NCI-H1105 treated with DMSO at 0.1 percent for 48 hours (cell line): ENCODE measurements around the gene RNU1-3.
A peak's percentile ranks its signal among the peaks of the same experiment; 100 is the strongest.
"Not testable (repeated sequence)": the region's sequence is repeated elsewhere in the genome, so short reads cannot be mapped to it uniquely, and the experiment has no call there.

Experiments used
- DNase-seq: peaks from one replicate; lab custom pipeline; 2025; lab: John Stamatoyannopoulos, UW

Gene RNU1-3

GRCh38 chr1:16693449-16694307 lies 26.9 kb upstream of the RNU1-3 start:
- not testable (repeated sequence) for DNase-seq

GRCh38 chr1:16692717-16693448 lies 26.1 kb upstream of the RNU1-3 start:
- not testable (repeated sequence) for DNase-seq

- not testable (repeated sequence) for DNase-seq
These were observed 25.5 kb upstream of the RNU1-3 start for GRCh38 chr1:16692283-16692682.

GRCh38 chr1:16690971-16691682 lies 24.4 kb upstream of the RNU1-3 start:
- not testable (repeated sequence) for DNase-seq

- not testable (repeated sequence) for DNase-seq
These were observed 20.5 kb upstream of the RNU1-3 start for GRCh38 chr1:16687132-16687800.

- DNase-seq, result not testable (repeated sequence)
These were observed 19.0 kb upstream of the RNU1-3 start for GRCh38 chr1:16685445-16686371.

- not testable (repeated sequence) for DNase-seq
These were observed 18.1 kb upstream of the RNU1-3 start for GRCh38 chr1:16684738-16685337.

- DNase-seq, result not testable (repeated sequence)
These were observed 17.4 kb upstream of the RNU1-3 start for GRCh38 chr1:16684152-16684551.

GRCh38 chr1:16682803-16683202 lies 16.1 kb upstream of the RNU1-3 start:
- DNase-seq, result not testable (repeated sequence)

- not testable (repeated sequence) for DNase-seq
These were observed 13.6 kb upstream of the RNU1-3 start for GRCh38 chr1:16680366-16680765.

- peak; percentile 53 for DNase-seq
These were observed 11.0 kb upstream of the RNU1-3 start for GRCh38 chr1:16677552-16678431.

GRCh38 chr1:16676661-16677523 lies 10.1 kb upstream of the RNU1-3 start:
- DNase-seq, result not testable (repeated sequence)

GRCh38 chr1:16675118-16675510 lies 8.4 kb upstream of the RNU1-3 start:
- DNase-seq, result not testable (repeated sequence)

- DNase-seq, result not testable (repeated sequence)
These were observed 7.2 kb upstream of the RNU1-3 start for GRCh38 chr1:16673976-16674375.

GRCh38 chr1:16665836-16666235 lies 912 bp downstream of the RNU1-3 start:
- not testable (repeated sequence) for DNase-seq

- not testable (repeated sequence) for DNase-seq
These were observed 8.5 kb downstream of the RNU1-3 start for GRCh38 chr1:16658234-16658633.

GRCh38 chr1:16656981-16657683 lies 9.6 kb downstream of the RNU1-3 start:
- not testable (repeated sequence) for DNase-seq
